ENCODE data around the gene YWHAG.
"Not testable (repeated sequence)": the region's sequence is repeated elsewhere in the genome, so short reads cannot be mapped to it uniquely, and the experiment has no call there.

The YWHAG gene

DNA sequence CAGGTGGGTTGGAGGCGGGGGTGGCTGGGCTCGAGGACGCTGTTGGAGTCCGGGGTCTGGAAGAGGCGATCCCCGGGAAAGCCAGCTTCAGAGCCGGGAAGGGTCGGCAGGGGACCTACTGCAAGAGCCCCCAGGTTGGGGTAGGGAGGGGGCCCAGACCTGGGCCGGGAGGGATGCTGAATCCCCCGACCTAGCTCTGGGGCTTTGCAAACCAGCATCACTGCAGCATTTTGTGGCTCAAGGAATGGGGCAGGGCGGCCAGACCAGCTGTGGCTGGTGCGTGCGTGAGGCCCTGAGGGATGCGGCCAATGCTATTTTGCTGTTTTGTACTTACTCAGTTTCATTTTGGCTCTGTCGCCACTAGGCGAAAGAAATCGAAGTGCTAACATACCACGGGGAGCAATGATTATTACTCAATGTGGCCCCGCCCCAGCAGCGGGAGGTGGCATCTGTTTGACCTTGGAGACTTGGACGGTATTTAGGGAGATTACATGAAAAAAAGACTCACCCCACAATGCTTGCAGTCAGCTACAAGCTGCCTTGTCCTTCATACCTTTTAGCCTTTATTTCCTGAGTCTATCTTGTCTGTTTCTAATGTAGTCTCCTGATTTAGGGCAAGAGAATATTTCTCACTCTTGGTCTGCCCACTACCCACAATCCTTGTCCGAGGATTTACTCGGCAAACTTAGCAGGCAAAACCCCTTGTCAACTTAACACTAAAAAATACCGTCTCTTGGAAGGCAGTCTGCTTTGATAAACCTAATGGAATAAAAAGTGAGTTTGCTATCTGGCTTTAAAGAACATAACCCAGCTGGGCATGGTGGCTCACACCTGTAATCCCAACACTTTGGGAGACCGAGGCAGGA lies 40.1 kb downstream of the YWHAG start:
- no peaks in the 10 kb centered on the region for H3K27me3 ChIP-seq (ENCODE audit: control insufficient read depth, insufficient read depth, low read length)
- peak overlapping the region; percentile 74 for H2AFZ ChIP-seq
- no peaks in the 10 kb centered on the region for H3K36me3 ChIP-seq (ENCODE audit: control insufficient read depth, insufficient read depth, low read length)
- TF ChIP-seq, protein P1, sequence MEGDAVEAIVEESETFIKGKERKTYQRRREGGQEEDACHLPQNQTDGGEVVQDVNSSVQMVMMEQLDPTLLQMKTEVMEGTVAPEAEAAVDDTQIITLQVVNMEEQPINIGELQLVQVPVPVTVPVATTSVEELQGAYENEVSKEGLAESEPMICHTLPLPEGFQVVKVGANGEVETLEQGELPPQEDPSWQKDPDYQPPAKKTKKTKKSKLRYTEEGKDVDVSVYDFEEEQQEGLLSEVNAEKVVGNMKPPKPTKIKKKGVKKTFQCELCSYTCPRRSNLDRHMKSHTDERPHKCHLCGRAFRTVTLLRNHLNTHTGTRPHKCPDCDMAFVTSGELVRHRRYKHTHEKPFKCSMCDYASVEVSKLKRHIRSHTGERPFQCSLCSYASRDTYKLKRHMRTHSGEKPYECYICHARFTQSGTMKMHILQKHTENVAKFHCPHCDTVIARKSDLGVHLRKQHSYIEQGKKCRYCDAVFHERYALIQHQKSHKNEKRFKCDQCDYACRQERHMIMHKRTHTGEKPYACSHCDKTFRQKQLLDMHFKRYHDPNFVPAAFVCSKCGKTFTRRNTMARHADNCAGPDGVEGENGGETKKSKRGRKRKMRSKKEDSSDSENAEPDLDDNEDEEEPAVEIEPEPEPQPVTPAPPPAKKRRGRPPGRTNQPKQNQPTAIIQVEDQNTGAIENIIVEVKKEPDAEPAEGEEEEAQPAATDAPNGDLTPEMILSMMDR (IDR thresholded peaks at IDR 0.05) = peak; percentile 23
- H3K79me2 ChIP-seq = peaks cover 2% of the 10 kb centered on the region
- peak overlapping the region; percentile 97 for H3K4me2 ChIP-seq (ENCODE audit: low read length)
- H3K9ac ChIP-seq = peak overlapping the region; percentile 51
- peak overlapping the region; percentile 91 for H3K27ac ChIP-seq
- H3K4me3 ChIP-seq (ENCODE audit: low read depth, low read length) = peak overlapping the region; percentile 96
- H3K9me3 ChIP-seq (ENCODE audit: control insufficient read depth, low read length) = no peaks in the 10 kb centered on the region
- peaks cover 15% of the 10 kb centered on the region for H3K4me1 ChIP-seq

DNA sequence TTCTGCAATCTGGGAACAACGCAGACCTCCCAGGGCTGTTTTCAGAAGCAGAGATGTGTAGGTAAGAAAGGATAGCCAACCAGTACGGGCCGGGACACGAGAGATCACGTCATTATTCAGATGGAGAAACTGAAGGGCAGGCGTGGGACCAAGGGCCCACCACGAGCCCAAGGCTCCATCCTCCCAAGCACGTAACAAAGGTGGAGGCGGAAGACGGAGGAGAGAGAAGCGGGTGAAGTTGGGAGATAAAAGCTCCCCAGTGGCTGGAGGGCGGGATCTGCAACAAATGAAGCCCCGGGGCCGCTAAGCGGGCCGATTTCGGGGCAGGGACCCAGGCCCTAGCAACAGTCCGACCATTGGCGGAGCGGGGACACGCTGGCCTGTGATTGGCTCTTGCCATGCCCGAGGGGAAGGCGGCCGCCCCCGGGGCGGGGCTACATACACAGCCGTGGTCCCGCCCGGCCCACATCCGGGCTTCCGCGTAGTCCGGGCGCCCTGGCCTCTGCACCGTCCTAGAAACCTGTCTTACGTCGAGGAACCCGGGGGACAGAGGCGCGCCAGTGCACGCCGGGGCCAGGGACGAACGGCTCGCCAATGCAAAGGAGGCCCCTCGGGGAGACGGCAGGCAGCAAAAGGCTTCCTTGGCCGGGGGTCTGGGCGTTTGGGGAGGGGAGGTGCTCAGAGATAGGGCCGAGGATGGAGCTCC lies 40.9 kb downstream of the YWHAG start:
- H2AFZ ChIP-seq = peak overlapping the region; percentile 74

DNA sequence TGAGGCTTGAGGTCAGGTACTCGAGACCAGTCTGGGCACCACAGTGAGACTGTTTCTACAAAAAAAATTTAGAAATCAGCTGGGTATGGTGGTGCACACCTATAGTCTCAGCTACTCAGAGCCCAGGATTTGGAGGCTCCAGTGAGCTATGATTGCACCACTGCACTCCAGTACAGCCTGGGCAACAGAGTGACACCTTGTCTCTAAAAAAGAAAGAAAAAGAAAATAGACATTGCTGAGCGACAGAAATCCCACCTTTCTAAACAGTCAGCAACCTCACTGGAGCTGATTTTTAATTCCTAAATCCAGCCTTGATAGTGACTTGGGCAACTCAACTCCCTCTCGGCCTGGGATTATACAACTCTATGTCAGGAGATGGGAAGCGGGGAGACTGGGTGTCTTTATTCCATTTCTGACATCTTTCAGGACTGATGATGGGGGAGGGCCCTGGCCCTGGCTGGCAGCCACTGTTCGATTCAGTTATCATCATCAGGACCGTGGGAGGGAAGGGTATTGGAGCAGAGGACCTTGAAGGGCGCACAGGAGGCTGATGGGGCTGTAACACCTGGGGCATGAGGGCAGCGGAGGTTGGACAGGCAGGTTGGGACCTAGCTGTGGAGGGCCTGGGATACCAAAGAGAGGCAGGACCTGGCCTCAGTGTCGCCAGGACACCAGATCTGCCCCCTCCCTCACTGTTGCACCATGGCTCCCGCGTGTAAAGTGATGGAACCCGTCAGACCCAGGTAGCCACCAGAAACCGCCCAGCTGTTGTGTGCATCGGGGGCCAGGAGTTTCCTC lies 41.6 kb downstream of the YWHAG start:
- H3K9ac ChIP-seq = no peak overlapping the region
- peaks cover 2% of the 10 kb centered on the region for H3K79me2 ChIP-seq
- H3K4me3 ChIP-seq (ENCODE audit: low read depth, low read length) = peak overlapping the region; percentile 96
- TF ChIP-seq, protein P1 (IDR thresholded peaks at IDR 0.05) = no peak
- peak overlapping the region; percentile 82 for H3K4me2 ChIP-seq (ENCODE audit: low read length)
- peak overlapping the region; percentile 74 for H2AFZ ChIP-seq
- H3K27ac ChIP-seq = peak overlapping the region; percentile 91
- H3K4me1 ChIP-seq = peaks cover 15% of the 10 kb centered on the region
- H3K27me3 ChIP-seq (ENCODE audit: control insufficient read depth, insufficient read depth, low read length) = no peaks in the 10 kb centered on the region
- no peaks in the 10 kb centered on the region for H3K9me3 ChIP-seq (ENCODE audit: control insufficient read depth, low read length)
- H3K36me3 ChIP-seq (ENCODE audit: control insufficient read depth, insufficient read depth, low read length) = no peaks in the 10 kb centered on the region

More for the DNA sequence above, 40.9 kb downstream of the YWHAG start:
- H3K4me1 ChIP-seq = peaks cover 15% of the 10 kb centered on the region
- H3K9me3 ChIP-seq (ENCODE audit: control insufficient read depth, low read length) = no peaks in the 10 kb centered on the region
- H3K4me3 ChIP-seq (ENCODE audit: low read depth, low read length) = peak overlapping the region; percentile 96
- TF ChIP-seq, protein P1 (IDR thresholded peaks at IDR 0.05) = no peak
- H3K27me3 ChIP-seq (ENCODE audit: control insufficient read depth, insufficient read depth, low read length) = no peaks in the 10 kb centered on the region
- peak overlapping the region; percentile 97 for H3K4me2 ChIP-seq (ENCODE audit: low read length)
- peak overlapping the region; percentile 91 for H3K27ac ChIP-seq
- no peaks in the 10 kb centered on the region for H3K36me3 ChIP-seq (ENCODE audit: control insufficient read depth, insufficient read depth, low read length)
- peak overlapping the region; percentile 51 for H3K9ac ChIP-seq
- H3K79me2 ChIP-seq = peaks cover 2% of the 10 kb centered on the region

DNA sequence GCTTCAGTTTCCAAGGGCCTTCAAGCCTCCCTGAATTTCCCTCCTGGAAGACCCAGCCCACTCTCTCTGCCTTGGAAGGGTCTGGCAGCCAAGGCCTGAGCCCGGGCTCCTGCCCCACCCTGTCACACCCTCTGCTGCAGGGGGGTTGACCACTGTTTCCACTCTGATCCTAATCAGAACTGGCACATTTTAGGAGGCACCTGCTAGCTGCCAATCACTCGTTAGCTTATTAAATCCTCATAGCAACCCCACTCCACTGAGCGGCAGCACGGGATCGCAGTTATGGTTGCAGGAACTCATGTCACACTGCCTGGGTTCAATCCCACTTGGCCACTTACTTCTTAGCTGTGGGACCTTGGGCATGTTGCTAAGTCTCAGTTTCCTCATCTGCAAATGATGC lies 43.4 kb downstream of the YWHAG start:
- no peaks in the 10 kb centered on the region for H3K9me3 ChIP-seq (ENCODE audit: control insufficient read depth, low read length)
- no peak overlapping the region for H2AFZ ChIP-seq
- TF ChIP-seq, protein P1 (IDR thresholded peaks at IDR 0.05) = no peak
- no peaks in the 10 kb centered on the region for H3K36me3 ChIP-seq (ENCODE audit: control insufficient read depth, insufficient read depth, low read length)
- no peak overlapping the region for H3K4me2 ChIP-seq (ENCODE audit: low read length)
- H3K27ac ChIP-seq = no peak overlapping the region
- no peak overlapping the region for H3K9ac ChIP-seq
- H3K4me3 ChIP-seq (ENCODE audit: low read depth, low read length) = no peak overlapping the region
- H3K4me1 ChIP-seq = peaks cover 18% of the 10 kb centered on the region
- no peaks in the 10 kb centered on the region for H3K27me3 ChIP-seq (ENCODE audit: control insufficient read depth, insufficient read depth, low read length)
- H3K79me2 ChIP-seq = peaks cover 2% of the 10 kb centered on the region

DNA sequence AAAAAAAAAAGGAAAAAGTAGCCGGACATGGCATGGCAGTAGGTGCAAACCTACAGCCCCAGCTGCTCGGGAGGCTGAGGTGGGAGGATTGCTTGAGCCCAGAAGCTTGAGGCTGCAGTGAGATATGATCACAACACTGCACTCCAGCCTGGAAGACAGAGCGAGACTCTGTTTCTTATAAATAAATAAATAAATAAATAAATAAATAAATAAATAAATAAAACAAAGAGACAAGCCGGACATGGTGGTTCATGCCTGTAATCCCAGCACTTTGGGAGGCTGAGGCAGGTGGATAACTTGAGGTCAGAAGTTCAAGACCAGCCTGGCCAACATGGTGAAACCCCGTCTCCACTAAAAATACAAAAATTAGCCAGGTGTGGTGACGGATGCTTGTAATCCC lies 44.1 kb downstream of the YWHAG start:
- not testable (repeated sequence) for H3K27ac ChIP-seq; H3K36me3 ChIP-seq (ENCODE audit: control insufficient read depth, insufficient read depth, low read length); H3K4me3 ChIP-seq (ENCODE audit: low read depth, low read length); H3K79me2 ChIP-seq; H3K27me3 ChIP-seq (ENCODE audit: control insufficient read depth, insufficient read depth, low read length); H3K4me2 ChIP-seq (ENCODE audit: low read length); H3K9ac ChIP-seq; H3K9me3 ChIP-seq (ENCODE audit: control insufficient read depth, low read length); H2AFZ ChIP-seq
- H3K4me1 ChIP-seq = peaks cover 18% of the 10 kb centered on the region
